Keratinocyte (primary cell): Measurements from ENCODE around the gene GLT8D2.

Source experiments
- CTCF ChIP-seq, 3 experiments: IDR thresholded peaks in 1 of 3; conservative IDR thresholded peaks in 1 of 3; optimal IDR thresholded peaks in 1 of 3; 2 replicates in 2 of 3; 3 replicates in 1 of 3; pipeline versions ENCODE3 to v1.5.1; 2011; ENCODE audit warnings: low read length in 3 of 3, mild to moderate bottlenecking in 3 of 3, moderate library complexity in 2 of 3, control low read depth in 1 of 3, inconsistent platforms in 1 of 3; ENCODE audit not compliant: insufficient read depth in 2 of 3; ENCODE audit errors: extremely low read depth in 1 of 3
- EZH2 ChIP-seq: IDR thresholded peaks from one replicate; pipeline ENCODE4 v1.6.1; 2012; ENCODE audit warnings: inconsistent platforms, mild to moderate bottlenecking, low read length, moderate library complexity

- TF ChIP-seq CTCF (optimal IDR thresholded peaks at IDR 0.05 in 1 of 3, IDR thresholded peaks at IDR 0.05 in 1 of 3, conservative IDR thresholded peaks at IDR 0.05 in 1 of 3; ENCODE audit: extremely low read depth in 1 of 3, insufficient read depth in 2 of 3, low read length in 3 of 3) (no peak), EZH2 (no peak)
These were observed 597 bp downstream of the GLT8D2 start for GRCh38 chr12:104049278-104049902.
